Bronchial epithelial cell (primary cell): ENCODE results near the gene SPATS2L. TPM values are rescaled to one million over a fixed set of nuclear protein-coding genes. Genes with fewer than 3 reads are reported as not detected.

ENCODE experiments used
- DNase-seq: peaks from one replicate; pipeline ENCODE4 v3.0.0-alpha.2; 2010; ENCODE audit warnings: low read depth
- FAIRE-seq: peaks from 2 replicates; lab custom pipeline; 2011; peaks lifted over from hg19 to GRCh38; lab: Jason Lieb, UNC
- H3K27me3 ChIP-seq: 2 replicates; pipeline ENCODE4 v1.5.1; 2011; ENCODE audit warnings: low read length; ENCODE audit not compliant: control insufficient read depth, insufficient read depth
- H3K36me3 ChIP-seq: 2 replicates; pipeline ENCODE4 v1.5.1; 2011; ENCODE audit warnings: low read length; ENCODE audit not compliant: control insufficient read depth, insufficient read depth
- H3K4me3 ChIP-seq: 2 replicates; pipeline ENCODE4 v1.5.1; 2011; ENCODE audit warnings: mild to moderate bottlenecking, low read depth, low read length, control low read depth
- total RNA-seq: library from RNA; depleted of rRNA; stranded (reverse); fragments of >200 nt; gene quantifications from 2 replicates; pipeline ENCODE4 v1.2.1, GENCODE V29; 2014
- TF ChIP-seq, protein P1 (sequence below): IDR thresholded peaks from 2 replicates; pipeline ENCODE4 v1.5.1; 2011; ENCODE audit warnings: mild to moderate bottlenecking, moderate library complexity, low read length, control low read depth, inconsistent platforms; ENCODE audit not compliant: insufficient read depth, severe bottlenecking

Gene SPATS2L
- total RNA-seq, 1 donor from 2014 or later = 37.6 TPM

DNA sequence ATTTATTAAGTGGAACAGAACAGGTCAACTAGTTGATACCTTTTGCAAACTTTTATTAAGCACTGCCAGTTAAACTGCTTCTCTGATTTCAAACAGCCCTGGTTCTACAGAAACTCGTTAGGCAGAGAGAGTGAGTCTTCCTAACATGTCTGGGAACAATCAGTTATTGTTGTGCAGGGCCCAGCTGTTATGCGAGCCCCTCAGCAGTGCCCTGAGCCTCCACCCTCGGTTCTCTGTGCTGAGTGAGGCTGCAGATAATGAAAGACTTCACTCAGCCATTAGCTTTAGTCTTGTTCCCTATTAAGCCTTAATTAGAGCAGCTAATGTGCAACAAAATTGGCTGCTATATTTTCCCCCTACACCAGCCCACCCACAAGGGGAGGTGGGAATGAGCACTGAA is 163.7 kb downstream of the SPATS2L start:
- Histone ChIP-seq H3K27me3 (no peaks in the 10 kb centered on the region), H3K36me3 (peaks cover 36% of the 10 kb centered on the region), H3K4me3 (no peak overlapping the region)
- DNase-seq (no peak), FAIRE-seq (no peak)
- TF ChIP-seq, protein P1, sequence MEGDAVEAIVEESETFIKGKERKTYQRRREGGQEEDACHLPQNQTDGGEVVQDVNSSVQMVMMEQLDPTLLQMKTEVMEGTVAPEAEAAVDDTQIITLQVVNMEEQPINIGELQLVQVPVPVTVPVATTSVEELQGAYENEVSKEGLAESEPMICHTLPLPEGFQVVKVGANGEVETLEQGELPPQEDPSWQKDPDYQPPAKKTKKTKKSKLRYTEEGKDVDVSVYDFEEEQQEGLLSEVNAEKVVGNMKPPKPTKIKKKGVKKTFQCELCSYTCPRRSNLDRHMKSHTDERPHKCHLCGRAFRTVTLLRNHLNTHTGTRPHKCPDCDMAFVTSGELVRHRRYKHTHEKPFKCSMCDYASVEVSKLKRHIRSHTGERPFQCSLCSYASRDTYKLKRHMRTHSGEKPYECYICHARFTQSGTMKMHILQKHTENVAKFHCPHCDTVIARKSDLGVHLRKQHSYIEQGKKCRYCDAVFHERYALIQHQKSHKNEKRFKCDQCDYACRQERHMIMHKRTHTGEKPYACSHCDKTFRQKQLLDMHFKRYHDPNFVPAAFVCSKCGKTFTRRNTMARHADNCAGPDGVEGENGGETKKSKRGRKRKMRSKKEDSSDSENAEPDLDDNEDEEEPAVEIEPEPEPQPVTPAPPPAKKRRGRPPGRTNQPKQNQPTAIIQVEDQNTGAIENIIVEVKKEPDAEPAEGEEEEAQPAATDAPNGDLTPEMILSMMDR = no peak

- TF ChIP-seq, protein P1 = peak; percentile 56
- FAIRE-seq (no peak), DNase-seq (peak; percentile 18)
- Histone ChIP-seq H3K36me3 (peaks cover 39% of the 10 kb centered on the region), H3K4me3 (no peak overlapping the region), H3K27me3 (no peaks in the 10 kb centered on the region)
Observed at GRCh38 chr2:200471324-200471848, 164.9 kb downstream of the SPATS2L start.

DNA sequence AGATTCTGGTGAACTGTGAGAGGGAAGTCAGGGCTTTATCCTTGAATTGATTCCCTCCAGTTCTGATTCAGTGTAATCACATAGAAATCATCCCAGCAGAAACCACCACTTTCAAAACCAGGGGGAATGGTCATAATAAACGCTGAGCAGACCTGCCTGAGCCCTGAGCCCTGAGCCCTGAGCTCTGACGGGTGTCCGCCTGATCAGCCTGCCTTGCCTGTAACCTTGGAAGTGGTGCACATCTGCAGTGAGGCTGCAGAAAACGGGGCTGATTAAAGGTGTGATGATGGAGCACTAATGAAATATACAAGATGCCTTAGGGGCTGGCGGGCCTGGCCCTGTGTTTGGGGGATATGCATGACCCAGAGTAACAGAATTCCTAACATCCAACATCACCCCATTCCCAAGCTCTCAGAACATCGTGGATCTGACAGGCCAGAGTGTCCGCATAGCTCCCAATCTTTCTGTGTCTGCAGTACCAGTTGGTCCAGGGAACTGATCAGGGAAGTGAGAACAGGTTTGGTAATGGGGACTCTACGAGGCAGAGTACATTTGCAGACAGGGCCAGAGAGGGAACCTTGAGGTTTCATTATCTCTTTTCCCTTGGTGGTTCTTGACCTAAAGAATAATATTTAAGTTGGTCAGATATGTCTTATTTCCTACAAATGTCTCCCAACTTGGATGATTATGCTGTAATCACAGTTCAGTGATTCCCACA is 165.6 kb downstream of the SPATS2L start:
- no peak overlapping the region for H3K4me3 ChIP-seq
- peaks cover 41% of the 10 kb centered on the region for H3K36me3 ChIP-seq
- no peak for FAIRE-seq
- no peaks in the 10 kb centered on the region for H3K27me3 ChIP-seq
- no peak for DNase-seq
- TF ChIP-seq, protein P1 = no peak

DNA sequence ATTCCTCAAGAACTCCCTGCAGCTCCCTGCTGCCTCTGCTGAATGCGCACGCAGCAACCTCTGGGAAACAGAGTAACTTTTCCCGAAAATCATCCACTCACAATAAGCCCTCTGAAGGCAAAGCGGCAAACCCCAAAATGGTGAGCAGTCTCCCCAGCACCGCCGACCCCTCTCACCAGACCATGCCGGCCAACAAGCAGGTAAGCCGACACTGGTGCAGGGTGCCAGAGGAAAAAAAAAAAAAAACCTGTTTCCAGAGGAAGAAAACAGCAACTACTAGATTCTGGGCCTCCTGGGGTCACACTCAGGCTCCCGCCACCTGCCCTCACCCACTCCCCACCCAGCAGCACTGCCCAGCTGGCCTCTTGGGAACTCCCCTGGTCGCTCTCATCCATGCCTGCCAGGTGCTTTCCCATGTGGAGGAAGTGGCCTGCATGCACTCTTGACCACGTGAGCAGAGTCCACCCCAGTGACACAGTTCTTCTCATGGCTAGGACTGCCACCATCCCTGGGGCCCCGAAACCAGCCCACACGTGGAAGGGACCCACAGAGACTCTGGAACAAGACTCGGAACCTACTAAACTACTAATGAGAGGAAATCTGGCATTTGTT is 166.5 kb downstream of the SPATS2L start:
- no peak overlapping the region for H3K4me3 ChIP-seq
- H3K36me3 ChIP-seq = peaks cover 41% of the 10 kb centered on the region
- no peak for DNase-seq
- TF ChIP-seq, protein P1 = no peak
- H3K27me3 ChIP-seq = no peaks in the 10 kb centered on the region
- no peak for FAIRE-seq

GRCh38 chr2:200475795-200476194 is 169.3 kb downstream of the SPATS2L start:
- TF ChIP-seq, protein P1 = no peak
- no peak for FAIRE-seq
- Histone ChIP-seq H3K36me3 (peaks cover 24% of the 10 kb centered on the region), H3K4me3 (no peak overlapping the region), H3K27me3 (no peaks in the 10 kb centered on the region)
- DNase-seq = no peak
